Measurements from ENCODE around the gene COL17A1. TPM values are rescaled to one million over a fixed set of nuclear protein-coding genes. Genes with fewer than 3 reads are reported as not detected.

COL17A1 gene
- total RNA-seq, 1 experiment from 2014 or later = 41.3 TPM

- no peaks in the 10 kb centered on the region for H3K9me2 ChIP-seq (ENCODE audit: insufficient read depth)
- H3K79me2 ChIP-seq (ENCODE audit: low read depth) = no peaks in the 10 kb centered on the region
- no peak overlapping the region for H3K27ac ChIP-seq
- H3K36me3 ChIP-seq (ENCODE audit: low read depth) = no peaks in the 10 kb centered on the region
- no TSS peak for BruUV-seq (replicated peaks)
- H3K4me1 ChIP-seq (replicated peaks; ENCODE audit: insufficient read depth) = 0 out of 2 replicates have a peak, but pooled peaks cover 4% of the 10 kb centered on the region
- no peak for DNase-seq
- no peaks in the 10 kb centered on the region for H3K27me3 ChIP-seq (ENCODE audit: insufficient read depth, low read depth)
- TF ChIP-seq EZH2 (IDR thresholded peaks at IDR 0.05; ENCODE audit: low read depth) = no peak
- TF ChIP-seq CTCF (conservative IDR thresholded peaks at IDR 0.05) = no peak
- ChIA-PET POLR2A (ENCODE audit: unreplicated experiment) (no interaction called here), CTCF (interaction anchor here (0.6 kb wide), 1 partner anchor 212 kb away, joined by 3 read pairs; no protein-coding TSS in a partner anchor)
- intact Hi-C loops (cut with micrococcal nuclease; ENCODE audit: unreplicated experiment) = loop anchor here (10.0 kb wide), 1 partner anchor 329 kb away; no protein-coding TSS in a partner anchor
- H2AFZ ChIP-seq = no peak overlapping the region
- H3K4me2 ChIP-seq = no peak overlapping the region
- H3K9me3 ChIP-seq (ENCODE audit: insufficient read depth, low read depth) = no peaks in the 10 kb centered on the region
- no peaks in the 10 kb centered on the region for H3F3A ChIP-seq (ENCODE audit: insufficient read depth, low read depth)
- H3K4me3 ChIP-seq = no peak overlapping the region
- H4K20me1 ChIP-seq (ENCODE audit: insufficient read depth) = no peaks in the 10 kb centered on the region
Measured at GRCh38 chr10:104043185-104043830, 42.4 kb downstream of the COL17A1 start.

- Histone ChIP-seq H2AFZ (no peak overlapping the region), H3F3A (ENCODE audit: insufficient read depth, low read depth) (no peaks in the 10 kb centered on the region), H4K20me1 (ENCODE audit: insufficient read depth) (no peaks in the 10 kb centered on the region), H3K9me2 (ENCODE audit: insufficient read depth) (no peaks in the 10 kb centered on the region), H3K4me3 (no peak overlapping the region), H3K79me2 (ENCODE audit: low read depth) (no peaks in the 10 kb centered on the region), H3K9me3 (ENCODE audit: insufficient read depth, low read depth) (no peaks in the 10 kb centered on the region), H3K4me2 (no peak overlapping the region), H3K4me1 (replicated peaks; ENCODE audit: insufficient read depth) (0 out of 2 replicates have a peak, but pooled peaks cover 4% of the 10 kb centered on the region), H3K27me3 (ENCODE audit: insufficient read depth, low read depth) (no peaks in the 10 kb centered on the region), H3K27ac (no peak overlapping the region), H3K36me3 (ENCODE audit: low read depth) (no peaks in the 10 kb centered on the region)
- POLR2A ChIA-PET (ENCODE audit: unreplicated experiment) = no interaction called here
- no peak for TF ChIP-seq CTCF (conservative IDR thresholded peaks at IDR 0.05)
- no peak for TF ChIP-seq EZH2 (IDR thresholded peaks at IDR 0.05; ENCODE audit: low read depth)
- DNase-seq = no peak
- no TSS peak for BruUV-seq (replicated peaks)
- intact Hi-C loops (cut with micrococcal nuclease; ENCODE audit: unreplicated experiment) = loop anchor here (10.0 kb wide), 1 partner anchor 327 kb away; no protein-coding TSS in a partner anchor
- CTCF ChIA-PET = no interaction called here
Measured at GRCh38 chr10:104041891-104042535, 43.7 kb downstream of the COL17A1 start.

GRCh38 chr10:104040862-104041789, 44.6 kb downstream of the COL17A1 start:
- Histone ChIP-seq H3K79me2 (ENCODE audit: low read depth) (no peaks in the 10 kb centered on the region), H4K20me1 (ENCODE audit: insufficient read depth) (no peaks in the 10 kb centered on the region), H3K27ac (no peak overlapping the region), H3K9me3 (ENCODE audit: insufficient read depth, low read depth) (no peaks in the 10 kb centered on the region), H3K36me3 (ENCODE audit: low read depth) (no peaks in the 10 kb centered on the region), H3K4me3 (no peak overlapping the region), H3K9me2 (ENCODE audit: insufficient read depth) (no peaks in the 10 kb centered on the region), H3F3A (ENCODE audit: insufficient read depth, low read depth) (no peaks in the 10 kb centered on the region), H3K4me1 (replicated peaks; ENCODE audit: insufficient read depth) (0 out of 2 replicates have a peak, but pooled peaks cover 4% of the 10 kb centered on the region), H3K4me2 (no peak overlapping the region), H2AFZ (no peak overlapping the region), H3K27me3 (ENCODE audit: insufficient read depth, low read depth) (no peaks in the 10 kb centered on the region)
- ChIA-PET CTCF (interaction anchor here (0.6 kb wide), 1 partner anchor 7 kb away, joined by 8 read pairs; no protein-coding TSS in a partner anchor), POLR2A (ENCODE audit: unreplicated experiment) (no interaction called here)
- no TSS peak for BruUV-seq (replicated peaks)
- intact Hi-C loops (cut with micrococcal nuclease; ENCODE audit: unreplicated experiment) = loop anchor here (10.0 kb wide), 1 partner anchor 326 kb away; no protein-coding TSS in a partner anchor
- DNase-seq = no peak
- TF ChIP-seq EZH2 (IDR thresholded peaks at IDR 0.05; ENCODE audit: low read depth) = no peak
- TF ChIP-seq CTCF (conservative IDR thresholded peaks at IDR 0.05) = no peak

All from PC-9 (cell line).